ENCODE data around the gene ADAM10.

DNA sequence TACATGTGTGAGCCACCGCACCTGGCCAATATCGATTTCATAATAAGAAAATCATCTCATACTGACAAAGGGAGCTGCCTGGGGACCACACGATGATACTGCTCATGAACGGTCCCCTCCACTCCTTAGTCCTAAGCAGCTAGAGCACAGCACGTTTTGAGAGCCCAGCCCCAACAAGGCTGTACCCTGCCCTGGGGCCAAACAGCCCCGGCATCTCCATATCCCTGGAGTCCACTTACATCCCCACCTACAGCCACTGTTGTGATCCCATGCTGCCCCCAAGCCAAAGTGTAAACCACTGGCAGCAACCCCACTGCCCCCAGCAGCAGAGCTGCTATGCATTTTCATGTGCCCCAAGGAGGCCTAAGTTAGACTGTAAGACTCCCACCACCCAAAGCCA lies 52.8 kb downstream of the ADAM10 start:
- TF ChIP-seq, protein P1, sequence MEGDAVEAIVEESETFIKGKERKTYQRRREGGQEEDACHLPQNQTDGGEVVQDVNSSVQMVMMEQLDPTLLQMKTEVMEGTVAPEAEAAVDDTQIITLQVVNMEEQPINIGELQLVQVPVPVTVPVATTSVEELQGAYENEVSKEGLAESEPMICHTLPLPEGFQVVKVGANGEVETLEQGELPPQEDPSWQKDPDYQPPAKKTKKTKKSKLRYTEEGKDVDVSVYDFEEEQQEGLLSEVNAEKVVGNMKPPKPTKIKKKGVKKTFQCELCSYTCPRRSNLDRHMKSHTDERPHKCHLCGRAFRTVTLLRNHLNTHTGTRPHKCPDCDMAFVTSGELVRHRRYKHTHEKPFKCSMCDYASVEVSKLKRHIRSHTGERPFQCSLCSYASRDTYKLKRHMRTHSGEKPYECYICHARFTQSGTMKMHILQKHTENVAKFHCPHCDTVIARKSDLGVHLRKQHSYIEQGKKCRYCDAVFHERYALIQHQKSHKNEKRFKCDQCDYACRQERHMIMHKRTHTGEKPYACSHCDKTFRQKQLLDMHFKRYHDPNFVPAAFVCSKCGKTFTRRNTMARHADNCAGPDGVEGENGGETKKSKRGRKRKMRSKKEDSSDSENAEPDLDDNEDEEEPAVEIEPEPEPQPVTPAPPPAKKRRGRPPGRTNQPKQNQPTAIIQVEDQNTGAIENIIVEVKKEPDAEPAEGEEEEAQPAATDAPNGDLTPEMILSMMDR (IDR thresholded peaks at IDR 0.05) = no peak
- no peak for TF ChIP-seq ZFX (IDR thresholded peaks at IDR 0.05; ENCODE audit: borderline replicate concordance)
